Measurements from ENCODE around the gene LAMC3.

Gene LAMC3

GRCh38 chr9:131094622-131095021, 85.6 kb downstream of the LAMC3 start:
- TF ChIP-seq ZFX (IDR thresholded peaks at IDR 0.05; ENCODE audit: borderline replicate concordance) (no peak), CTCF (IDR thresholded peaks at IDR 0.05) (no peak)
- H3K27ac ChIP-seq: no peak overlapping the region

- TF ChIP-seq ZFX (IDR thresholded peaks at IDR 0.05; ENCODE audit: borderline replicate concordance) (no peak), CTCF (IDR thresholded peaks at IDR 0.05) (no peak)
- no peak overlapping the region for H3K27ac ChIP-seq
Measured at GRCh38 chr9:131095666-131096268, 86.8 kb downstream of the LAMC3 start.

- TF ChIP-seq ZFX (IDR thresholded peaks at IDR 0.05; ENCODE audit: borderline replicate concordance) (no peak), CTCF (IDR thresholded peaks at IDR 0.05) (no peak)
- H3K27ac ChIP-seq: peak within 1 kb of the TSS; percentile 70
Measured at GRCh38 chr9:131096269-131097125, 87.5 kb downstream of the LAMC3 start, which contains the start of gene AIF1L. Gene AIF1L (plus strand): TSS chr9:131096531. CDS start chr9:131096630, 99 bp downstream.

GRCh38 chr9:131097126-131097947, 88.4 kb downstream of the LAMC3 start:
- TF ChIP-seq CTCF (IDR thresholded peaks at IDR 0.05) (no peak), ZFX (IDR thresholded peaks at IDR 0.05; ENCODE audit: borderline replicate concordance) (no peak)
- peak overlapping the region; percentile 70 for H3K27ac ChIP-seq

GRCh38 chr9:131097948-131098278, 88.9 kb downstream of the LAMC3 start:
- peak overlapping the region; percentile 70; the same call in 1 of the 2 replicates for H3K27ac ChIP-seq
- TF ChIP-seq ZFX (IDR thresholded peaks at IDR 0.05; ENCODE audit: borderline replicate concordance) (no peak), CTCF (IDR thresholded peaks at IDR 0.05) (no peak)

- no peak overlapping the region for H3K27ac ChIP-seq
- TF ChIP-seq CTCF (IDR thresholded peaks at IDR 0.05): no peak
- no peak for TF ChIP-seq ZFX (IDR thresholded peaks at IDR 0.05; ENCODE audit: borderline replicate concordance)
Measured at GRCh38 chr9:131098391-131099101, 89.6 kb downstream of the LAMC3 start.
